Measurements from ENCODE around the gene POTEF. TPM values are rescaled to one million over a fixed set of nuclear protein-coding genes. Genes with fewer than 3 reads are reported as not detected.
A peak's percentile ranks its signal among the peaks of the same experiment; 100 is the strongest.
"Not testable (repeated sequence)": the region's sequence is repeated elsewhere in the genome, so short reads cannot be mapped to it uniquely, and the experiment has no call there.

Gene POTEF
- total RNA-seq, 1 experiment from 2014 or later = not detected

DNA sequence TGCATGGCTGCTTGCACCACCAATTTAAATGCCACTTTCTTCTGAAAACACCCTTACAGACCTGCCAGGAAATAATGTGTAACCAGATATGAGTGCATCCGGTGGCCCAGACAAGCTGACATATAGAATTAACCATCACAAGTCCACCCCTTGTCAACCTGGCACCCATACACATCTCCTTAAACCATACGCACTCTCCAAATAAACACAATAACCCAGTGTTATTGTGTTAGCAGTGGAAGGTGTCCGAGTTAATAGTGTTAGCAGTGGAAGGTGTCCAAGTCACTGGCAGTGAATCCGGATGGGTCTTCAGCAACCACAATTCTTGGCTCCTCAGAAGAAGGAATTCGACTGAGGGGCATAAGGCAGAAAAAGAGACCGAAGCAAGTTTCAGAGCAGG lies 19.5 kb upstream of the POTEF start:
- not testable (repeated sequence) for H3K9me2 ChIP-seq (replicated peaks; ENCODE audit: insufficient read depth, low read length); H3K9ac ChIP-seq (ENCODE audit: low read length); H3K4me3 ChIP-seq (ENCODE audit: low read length); H3K9me3 ChIP-seq (ENCODE audit: low read length); H4K20me1 ChIP-seq (ENCODE audit: insufficient read depth, low read depth, low read length); H3K4me2 ChIP-seq (ENCODE audit: low read depth, low read length, poor library complexity, severe bottlenecking); H2AFZ ChIP-seq (ENCODE audit: low read length); H3K79me2 ChIP-seq (ENCODE audit: low read length); H3K36me3 ChIP-seq (ENCODE audit: insufficient read depth, low read length); H3K27me3 ChIP-seq (ENCODE audit: low read length)
- peak; percentile 52 for DNase-seq
- H3K27ac ChIP-seq (ENCODE audit: low read length) = peak overlapping the region; percentile 45; the same call in 1 of the 2 replicates
- H3K4me1 ChIP-seq (ENCODE audit: low read length) = peaks cover 17% of the 10 kb centered on the region

DNA sequence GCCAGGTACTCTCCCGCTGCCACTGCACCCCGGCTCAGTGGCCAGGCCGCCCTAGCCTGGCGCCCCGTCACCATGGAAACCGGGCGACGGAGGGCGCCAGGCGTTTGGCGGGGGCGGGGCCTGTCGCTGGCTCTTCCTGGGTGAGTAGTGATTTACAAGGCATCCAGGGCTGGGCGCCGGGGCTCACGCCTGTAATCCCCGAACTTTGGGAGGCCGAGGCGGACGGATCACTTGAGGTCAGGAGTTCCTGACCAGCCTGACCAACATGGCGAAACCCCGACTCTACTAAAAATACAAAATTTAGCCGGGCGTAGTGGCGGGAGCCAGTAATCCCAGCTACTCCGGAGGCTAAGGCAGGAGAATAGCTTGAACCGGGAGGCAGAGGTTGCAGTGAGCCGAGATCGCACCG lies 16.0 kb upstream of the POTEF start, which contains the start of gene CCDC74B:
TSS of gene CCDC74B (minus strand) at position 107 of the 409 bp plus-strand sequence. CDS start 116 bp downstream, outside the sequence.
- not testable (repeated sequence) for H3K9me2 ChIP-seq (replicated peaks; ENCODE audit: insufficient read depth, low read length); H3K36me3 ChIP-seq (ENCODE audit: insufficient read depth, low read length); H4K20me1 ChIP-seq (ENCODE audit: insufficient read depth, low read depth, low read length); H3K27me3 ChIP-seq (ENCODE audit: low read length); H2AFZ ChIP-seq (ENCODE audit: low read length); H3K9me3 ChIP-seq (ENCODE audit: low read length); H3K27ac ChIP-seq (ENCODE audit: low read length); H3K79me2 ChIP-seq (ENCODE audit: low read length)
- DNase-seq = peak; percentile 87
- peak within 1 kb of the TSS; percentile 77 for H3K4me2 ChIP-seq (ENCODE audit: low read depth, low read length, poor library complexity, severe bottlenecking)
- peaks cover 17% of the 10 kb centered on the region for H3K4me1 ChIP-seq (ENCODE audit: low read length)
- H3K4me3 ChIP-seq (ENCODE audit: low read length) = peak within 1 kb of the TSS; percentile 61; the same call in 1 of the 2 replicates
- H3K9ac ChIP-seq (ENCODE audit: low read length) = peak within 1 kb of the TSS; percentile 66

DNA sequence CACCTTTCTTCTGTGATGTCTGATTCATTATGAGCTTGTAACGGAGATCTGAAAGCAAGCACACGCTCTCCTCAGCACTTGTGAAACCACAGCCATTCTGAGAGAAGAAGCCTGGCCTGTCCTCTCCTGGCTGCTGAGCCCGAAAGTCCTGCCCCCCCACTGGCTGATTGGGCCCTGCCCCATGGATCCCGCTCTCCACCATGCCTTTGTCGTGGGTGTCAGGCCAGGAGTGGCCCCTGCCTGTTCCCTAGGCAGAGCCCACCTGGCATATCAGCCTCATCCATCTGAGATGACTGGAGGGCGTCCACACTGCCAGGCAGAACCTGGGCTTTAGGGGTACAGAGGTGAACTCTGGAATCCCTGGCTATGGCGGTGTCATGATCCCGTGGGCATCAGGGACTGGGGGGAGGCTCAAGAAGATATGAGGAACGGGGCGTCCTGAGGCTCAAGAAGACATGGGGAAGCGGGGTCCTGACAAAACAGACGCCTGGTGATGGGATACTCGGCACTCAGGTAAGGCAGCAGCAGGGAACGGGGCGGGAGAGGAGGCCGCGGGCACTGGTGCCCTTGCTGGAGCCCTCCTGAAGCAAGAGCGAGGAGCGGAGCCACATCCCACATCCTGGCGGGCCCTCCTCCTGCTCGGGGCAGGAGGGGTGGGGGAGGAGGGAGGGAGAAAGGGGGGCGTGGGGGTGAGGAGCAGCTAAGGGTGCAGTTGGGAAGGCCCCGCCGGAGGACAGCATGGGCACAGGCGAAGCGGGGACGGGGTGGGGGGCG lies 14.4 kb upstream of the POTEF start:
- not testable (repeated sequence) for H3K79me2 ChIP-seq (ENCODE audit: low read length); H2AFZ ChIP-seq (ENCODE audit: low read length); H3K27ac ChIP-seq (ENCODE audit: low read length); H4K20me1 ChIP-seq (ENCODE audit: insufficient read depth, low read depth, low read length); H3K9me2 ChIP-seq (replicated peaks; ENCODE audit: insufficient read depth, low read length); H3K9me3 ChIP-seq (ENCODE audit: low read length); H3K4me2 ChIP-seq (ENCODE audit: low read depth, low read length, poor library complexity, severe bottlenecking); H3K36me3 ChIP-seq (ENCODE audit: insufficient read depth, low read length); H3K9ac ChIP-seq (ENCODE audit: low read length); DNase-seq; H3K27me3 ChIP-seq (ENCODE audit: low read length); H3K4me1 ChIP-seq (ENCODE audit: low read length)
- 0 out of 2 replicates have a peak overlapping the region, but pooled peaks have one; percentile 15 for H3K4me3 ChIP-seq (ENCODE audit: low read length)

DNA sequence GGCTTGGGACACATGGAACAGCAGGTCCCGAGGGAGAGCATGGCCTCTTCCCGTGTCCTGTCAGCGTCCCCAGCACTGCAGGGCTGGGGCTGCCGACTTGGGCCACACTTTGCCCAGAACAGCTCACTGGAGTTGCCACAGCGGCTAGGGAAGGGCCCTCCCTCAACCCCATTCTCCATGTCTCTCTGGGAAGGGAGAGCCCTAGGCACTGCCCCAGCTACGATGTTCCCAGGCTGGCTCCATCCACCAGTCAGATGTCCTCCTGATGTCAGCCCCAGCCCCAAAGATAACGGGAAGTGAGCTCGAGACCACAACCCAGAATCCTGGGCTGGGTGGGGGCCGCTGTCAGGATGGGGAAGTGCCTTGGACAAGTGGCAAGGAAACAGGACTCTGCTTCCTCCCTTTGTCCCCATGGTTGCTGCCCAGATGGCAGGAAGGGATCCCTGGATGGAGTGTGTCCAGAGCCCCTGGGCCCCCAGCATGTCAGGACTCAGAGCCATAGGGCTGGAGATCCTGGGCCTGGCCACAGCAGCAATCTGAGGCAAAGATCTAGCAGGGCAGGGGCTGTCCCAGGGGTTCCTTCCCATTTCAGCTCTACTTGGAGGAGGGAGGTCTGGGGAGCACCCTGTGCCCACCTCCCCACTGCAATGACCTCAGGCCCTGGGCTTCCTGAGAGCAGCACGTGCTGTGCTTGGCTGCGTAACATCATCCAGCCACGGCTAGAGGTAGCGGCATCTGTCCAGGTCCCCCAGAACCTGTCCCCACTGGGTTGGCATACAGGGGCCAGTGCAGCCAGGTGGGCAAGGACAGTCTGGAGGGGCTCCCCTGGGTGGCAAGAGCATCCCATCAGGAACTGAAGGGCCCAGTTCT lies 13.6 kb upstream of the POTEF start:
- H2AFZ ChIP-seq (ENCODE audit: low read length); H4K20me1 ChIP-seq (ENCODE audit: insufficient read depth, low read depth, low read length); H3K9me3 ChIP-seq (ENCODE audit: low read length); H3K27ac ChIP-seq (ENCODE audit: low read length); H3K4me1 ChIP-seq (ENCODE audit: low read length); H3K79me2 ChIP-seq (ENCODE audit: low read length); H3K36me3 ChIP-seq (ENCODE audit: insufficient read depth, low read length); H3K27me3 ChIP-seq (ENCODE audit: low read length); H3K4me3 ChIP-seq (ENCODE audit: low read length); DNase-seq; H3K9ac ChIP-seq (ENCODE audit: low read length); H3K9me2 ChIP-seq (replicated peaks; ENCODE audit: insufficient read depth, low read length); H3K4me2 ChIP-seq (ENCODE audit: low read depth, low read length, poor library complexity, severe bottlenecking): not testable (repeated sequence)

DNA sequence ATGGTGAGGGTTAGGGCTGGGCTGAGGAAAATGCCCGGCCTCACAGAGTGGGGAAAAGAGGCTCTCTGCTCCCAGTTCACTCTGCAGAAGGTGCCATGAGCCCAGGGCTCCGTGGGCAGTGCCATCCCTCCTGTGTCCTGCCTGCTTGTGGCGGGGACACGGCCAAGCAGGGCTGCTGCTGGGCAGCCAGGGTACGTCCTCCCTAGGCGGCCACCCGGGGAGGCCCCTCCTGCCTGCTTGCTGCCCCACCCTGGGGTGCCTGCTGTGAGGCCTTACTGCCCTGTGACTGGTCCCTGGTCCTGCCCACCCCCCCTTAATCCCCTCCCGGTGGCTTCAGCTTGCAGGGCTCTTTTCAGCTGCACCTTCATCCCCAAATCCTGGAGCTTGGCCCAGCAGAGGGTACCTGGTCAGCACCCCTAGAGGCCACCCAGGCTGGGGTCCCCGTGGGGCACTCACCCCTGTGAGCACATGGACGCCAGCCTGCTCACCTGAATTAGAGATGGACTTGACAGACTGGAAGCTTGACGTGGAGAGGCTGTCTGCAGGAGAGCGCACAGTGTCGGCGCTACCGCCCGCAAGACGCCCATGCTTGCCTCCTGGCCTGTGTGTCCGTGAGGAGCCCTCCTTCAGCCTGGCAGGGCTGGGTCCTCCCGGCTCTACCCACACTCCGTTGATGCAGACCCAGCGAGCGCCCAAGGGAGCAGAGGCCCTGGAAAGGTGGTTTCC lies 12.8 kb upstream of the POTEF start:
- H3K27ac ChIP-seq (ENCODE audit: low read length); H3K4me1 ChIP-seq (ENCODE audit: low read length); DNase-seq; H3K9ac ChIP-seq (ENCODE audit: low read length); H3K4me2 ChIP-seq (ENCODE audit: low read depth, low read length, poor library complexity, severe bottlenecking); H3K36me3 ChIP-seq (ENCODE audit: insufficient read depth, low read length); H3K79me2 ChIP-seq (ENCODE audit: low read length); H3K9me3 ChIP-seq (ENCODE audit: low read length); H2AFZ ChIP-seq (ENCODE audit: low read length); H4K20me1 ChIP-seq (ENCODE audit: insufficient read depth, low read depth, low read length); H3K4me3 ChIP-seq (ENCODE audit: low read length); H3K9me2 ChIP-seq (replicated peaks; ENCODE audit: insufficient read depth, low read length); H3K27me3 ChIP-seq (ENCODE audit: low read length): not testable (repeated sequence)

DNA sequence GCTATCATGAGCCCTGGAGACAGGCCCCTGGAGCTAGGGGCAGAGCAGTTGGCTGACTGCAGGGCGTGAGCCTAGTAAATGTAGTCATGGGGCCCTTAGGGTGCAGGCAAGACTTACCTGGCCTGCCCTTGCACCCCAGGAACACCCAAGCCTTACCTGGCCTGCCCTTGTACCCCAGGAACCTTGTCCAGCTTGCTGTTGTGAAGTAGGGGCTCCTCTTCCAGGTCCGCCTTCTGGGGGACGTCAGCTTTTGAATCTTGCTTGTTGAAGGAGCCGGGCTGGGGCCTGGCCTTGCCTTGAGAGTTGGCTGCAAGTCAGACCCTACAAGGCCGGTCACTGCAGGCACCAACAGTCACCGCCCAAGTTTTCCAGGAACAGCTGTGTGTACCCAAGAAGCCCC lies 12.0 kb upstream of the POTEF start:
- H3K4me1 ChIP-seq (ENCODE audit: low read length); DNase-seq; H3K4me3 ChIP-seq (ENCODE audit: low read length); H3K36me3 ChIP-seq (ENCODE audit: insufficient read depth, low read length); H3K9me2 ChIP-seq (replicated peaks; ENCODE audit: insufficient read depth, low read length); H3K27ac ChIP-seq (ENCODE audit: low read length); H3K27me3 ChIP-seq (ENCODE audit: low read length); H3K79me2 ChIP-seq (ENCODE audit: low read length); H3K9ac ChIP-seq (ENCODE audit: low read length); H3K4me2 ChIP-seq (ENCODE audit: low read depth, low read length, poor library complexity, severe bottlenecking); H4K20me1 ChIP-seq (ENCODE audit: insufficient read depth, low read depth, low read length); H2AFZ ChIP-seq (ENCODE audit: low read length); H3K9me3 ChIP-seq (ENCODE audit: low read length): not testable (repeated sequence)

DNA sequence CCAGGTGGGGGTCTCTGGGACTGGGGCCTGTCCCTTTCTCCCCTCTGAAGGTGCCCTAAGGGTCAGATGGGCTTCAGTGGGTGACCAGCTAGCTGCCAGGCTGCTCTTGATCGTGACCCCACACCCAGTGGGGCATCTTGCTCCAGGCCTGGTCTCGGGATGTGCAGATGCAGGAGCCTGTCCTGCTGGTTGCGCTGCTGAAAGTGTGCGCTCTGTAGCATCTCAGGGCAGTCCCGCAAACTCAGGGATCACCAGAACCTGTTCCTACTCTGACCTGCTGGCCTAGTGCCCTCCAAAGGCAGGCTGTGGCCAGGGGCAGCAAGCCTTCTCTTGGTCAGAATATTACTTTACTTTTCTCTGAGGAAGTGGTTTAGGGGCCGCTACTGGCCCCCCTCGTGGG lies 11.5 kb upstream of the POTEF start:
- not testable (repeated sequence) for H3K4me2 ChIP-seq (ENCODE audit: low read depth, low read length, poor library complexity, severe bottlenecking); H3K9me2 ChIP-seq (replicated peaks; ENCODE audit: insufficient read depth, low read length); H3K79me2 ChIP-seq (ENCODE audit: low read length); H3K36me3 ChIP-seq (ENCODE audit: insufficient read depth, low read length); H3K4me3 ChIP-seq (ENCODE audit: low read length); H3K4me1 ChIP-seq (ENCODE audit: low read length); H3K27ac ChIP-seq (ENCODE audit: low read length); H2AFZ ChIP-seq (ENCODE audit: low read length); H3K27me3 ChIP-seq (ENCODE audit: low read length); H4K20me1 ChIP-seq (ENCODE audit: insufficient read depth, low read depth, low read length); DNase-seq; H3K9ac ChIP-seq (ENCODE audit: low read length); H3K9me3 ChIP-seq (ENCODE audit: low read length)
